Stimulated activated naive CD8-positive, alpha-beta T cell treated with anti-CD3 and anti-CD28 coated beads, Interleukin-15, amount 100 ng/mL, for 72 hours (primary cell): Measurements from ENCODE around the gene HPCA.
A peak's percentile ranks its signal among the peaks of the same experiment; 100 is the strongest.

Experiments
- ATAC-seq: fragments of 150-1000 bp; cut with Tn5 transposase; 2 replicates; pipeline ENCODE4 v1.10.0; 2021; ENCODE audit warnings: mild to moderate bottlenecking, moderate library complexity
- DNase-seq, 2 donors: peaks; one replicate each; pipeline ENCODE4 v3.0.0; 2021 to 2022
- H3K27ac Mint-ChIP-seq, 2 donors: one replicate each; pipeline ENCODE4 v1.8.0; 2022; ENCODE audit warnings: mild to moderate bottlenecking in 2 of 2, mixed read lengths in 2 of 2, moderate library complexity in 2 of 2
- H3K27me3 Mint-ChIP-seq: one replicate; pipeline ENCODE4 v1.8.0; 2022; ENCODE audit warnings: mixed read lengths
- H3K4me1 Mint-ChIP-seq: one replicate; pipeline ENCODE4 v1.8.0; 2022; ENCODE audit warnings: mild to moderate bottlenecking, mixed read lengths
- H3K4me3 Mint-ChIP-seq, 2 donors: one replicate each; pipeline ENCODE4 v1.8.0; 2022; ENCODE audit warnings: mild to moderate bottlenecking in 2 of 2, mixed read lengths in 2 of 2, moderate library complexity in 1 of 2
- H3K9me3 Mint-ChIP-seq, 2 donors: one replicate each; pipeline ENCODE4 v1.8.0; 2022; ENCODE audit warnings: mixed read lengths in 2 of 2

The HPCA gene

DNA sequence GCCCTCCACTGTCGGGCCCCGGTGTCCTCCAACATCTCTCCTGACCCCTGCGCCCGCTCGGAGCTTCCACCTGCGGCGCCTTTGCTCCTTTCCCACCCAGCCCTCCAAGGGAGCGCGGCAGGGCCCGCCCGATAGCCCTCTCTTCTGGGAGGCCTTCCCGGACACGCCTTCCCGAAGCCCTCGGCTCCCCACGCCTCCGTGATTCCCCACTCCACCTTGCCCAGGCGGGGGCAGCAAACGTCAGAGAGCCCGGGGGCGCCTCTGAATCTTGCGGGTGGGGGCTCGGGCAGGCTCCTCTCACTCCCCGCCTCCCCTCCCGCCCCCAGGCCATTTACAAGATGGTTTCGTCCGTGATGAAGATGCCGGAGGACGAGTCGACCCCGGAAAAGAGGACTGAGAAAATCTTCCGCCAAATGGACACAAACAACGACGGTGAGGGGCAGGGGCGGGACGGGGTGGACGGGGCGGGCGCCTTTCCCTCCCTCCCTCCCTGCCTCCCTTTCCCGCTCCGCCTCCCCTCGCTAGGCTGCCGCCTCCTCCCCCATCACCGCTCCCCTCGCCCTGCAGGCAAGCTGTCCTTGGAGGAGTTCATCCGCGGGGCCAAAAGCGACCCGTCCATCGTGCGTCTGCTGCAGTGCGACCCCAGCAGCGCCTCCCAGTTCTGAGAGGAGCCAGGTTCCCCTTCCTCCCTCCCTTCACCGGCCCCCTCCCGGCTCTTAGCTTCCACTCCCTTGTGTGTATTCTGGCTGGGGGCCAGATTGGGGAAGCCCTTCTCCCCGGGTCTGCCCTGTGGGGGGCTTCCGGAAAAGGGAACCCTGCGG is 7.1 kb downstream of the HPCA start:
- DNase-seq (no peak), ATAC-seq (peak; percentile 21)
- H3K27ac Mint-ChIP-seq: no peak overlapping the region
- H3K9me3 Mint-ChIP-seq: no peaks in the 10 kb centered on the region
- H3K4me1 Mint-ChIP-seq: peaks cover 21% of the 10 kb centered on the region
- peaks cover 98% of the 10 kb centered on the region for H3K27me3 Mint-ChIP-seq
- peak overlapping the region; percentile 72 to 81 for H3K4me3 Mint-ChIP-seq

DNA sequence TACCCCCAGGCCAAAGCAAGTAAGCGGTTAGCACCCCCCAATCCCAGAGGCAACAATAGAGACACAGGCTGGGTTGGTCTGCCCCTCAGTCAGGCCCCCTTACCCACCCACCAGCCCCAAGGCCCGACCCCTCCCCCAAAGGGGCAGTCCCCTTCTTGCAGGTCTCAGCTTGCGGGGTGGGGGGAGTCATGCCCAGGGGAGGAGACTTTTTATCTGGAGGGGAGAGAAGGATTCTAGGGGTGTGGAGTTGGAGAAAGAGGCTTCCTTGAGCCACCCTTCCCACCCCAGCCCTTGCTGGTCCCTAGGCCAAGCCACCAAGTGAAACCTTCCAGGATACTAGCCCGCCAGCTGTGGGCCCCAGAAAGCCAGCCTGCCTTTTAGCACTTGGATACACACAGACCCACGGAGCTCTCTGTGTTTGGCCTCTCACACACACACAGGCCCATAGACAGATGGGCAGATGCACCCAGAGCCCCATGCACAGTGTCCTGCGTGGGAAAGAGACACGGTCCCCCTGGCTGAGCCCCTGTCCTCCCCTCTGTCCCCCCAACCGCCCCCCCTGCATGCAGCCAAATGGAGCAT is 7.8 kb downstream of the HPCA start:
- H3K27me3 Mint-ChIP-seq: peaks cover 98% of the 10 kb centered on the region
- H3K27ac Mint-ChIP-seq: no peak overlapping the region
- peaks cover 21% of the 10 kb centered on the region for H3K4me1 Mint-ChIP-seq
- ATAC-seq (no peak), DNase-seq (no peak)
- peak overlapping the region; percentile 72 to 81 for H3K4me3 Mint-ChIP-seq
- H3K9me3 Mint-ChIP-seq: no peaks in the 10 kb centered on the region

DNA sequence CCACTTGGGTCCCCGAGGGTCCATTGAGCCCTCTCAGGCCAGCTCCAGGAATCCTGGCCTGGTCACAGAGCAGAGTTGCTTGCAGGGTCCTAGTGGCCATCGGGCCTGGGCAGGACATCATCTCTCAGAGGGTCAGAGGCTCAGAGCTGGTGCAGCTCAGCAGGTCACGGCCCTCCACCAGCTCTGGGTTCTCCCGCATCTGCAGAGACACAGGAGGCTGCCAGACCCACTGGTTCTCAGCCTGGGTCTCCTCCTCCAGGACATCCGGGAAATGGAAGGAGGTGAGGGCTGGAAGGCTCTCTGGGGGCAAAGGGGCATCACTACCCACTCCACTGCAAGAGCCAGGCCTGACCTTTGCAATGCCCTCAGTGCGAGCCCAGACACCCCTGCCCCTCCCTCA is 8.4 kb downstream of the HPCA start:
- Mint-ChIP-seq H3K4me3 (no peak overlapping the region), H3K27me3 (peaks cover 98% of the 10 kb centered on the region), H3K4me1 (peaks cover 21% of the 10 kb centered on the region), H3K27ac (no peak overlapping the region), H3K9me3 (no peaks in the 10 kb centered on the region)
- ATAC-seq: no peak
- no peak for DNase-seq

DNA sequence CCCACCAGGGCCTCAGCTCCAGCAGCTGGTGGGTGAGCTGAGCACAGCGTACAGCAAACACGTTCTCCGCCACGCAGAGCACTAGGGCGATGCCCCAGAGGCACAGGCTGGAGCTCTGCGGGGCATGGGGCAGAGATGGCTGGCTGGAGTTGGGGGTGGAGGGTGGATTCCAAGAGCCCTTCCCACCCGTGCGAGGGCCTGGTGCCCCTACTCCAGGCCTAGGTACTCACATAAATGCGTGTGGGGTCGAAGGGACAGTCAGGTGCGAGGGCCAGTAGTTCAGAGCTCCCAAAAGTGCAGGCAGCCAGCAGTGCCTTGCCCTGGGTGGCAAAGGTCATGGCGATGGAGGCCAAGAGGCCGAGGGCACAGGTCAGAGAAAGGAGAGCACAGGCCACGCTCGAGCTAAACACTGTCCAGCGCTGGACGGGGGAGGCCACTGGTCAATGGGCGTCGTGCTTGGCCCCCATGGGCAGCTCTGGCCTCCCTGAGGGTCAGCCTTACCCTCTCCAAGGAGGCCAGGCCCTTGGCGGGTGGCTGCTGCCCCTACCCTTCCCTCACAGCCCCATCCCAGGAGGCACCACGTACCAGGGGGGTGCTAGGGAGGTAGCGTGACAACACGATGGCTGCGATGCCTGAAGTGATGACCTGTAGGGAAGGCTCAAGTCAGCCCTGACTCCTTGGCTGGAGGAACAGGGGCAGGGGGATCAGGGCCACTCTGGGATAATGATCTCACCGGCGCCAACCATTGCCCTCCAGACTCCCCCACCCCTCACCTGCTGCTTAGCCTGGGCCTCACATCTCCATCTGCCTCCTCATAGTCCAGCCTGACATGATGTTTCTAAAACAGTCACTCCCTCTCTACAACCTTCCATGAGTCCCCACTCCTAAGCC is 9.3 kb downstream of the HPCA start:
- ATAC-seq (no peak), DNase-seq (no peak)
- Mint-ChIP-seq H3K27ac (no peak overlapping the region), H3K4me1 (peaks cover 24% of the 10 kb centered on the region), H3K4me3 (no peak overlapping the region), H3K27me3 (peaks cover 98% of the 10 kb centered on the region), H3K9me3 (no peaks in the 10 kb centered on the region)

DNA sequence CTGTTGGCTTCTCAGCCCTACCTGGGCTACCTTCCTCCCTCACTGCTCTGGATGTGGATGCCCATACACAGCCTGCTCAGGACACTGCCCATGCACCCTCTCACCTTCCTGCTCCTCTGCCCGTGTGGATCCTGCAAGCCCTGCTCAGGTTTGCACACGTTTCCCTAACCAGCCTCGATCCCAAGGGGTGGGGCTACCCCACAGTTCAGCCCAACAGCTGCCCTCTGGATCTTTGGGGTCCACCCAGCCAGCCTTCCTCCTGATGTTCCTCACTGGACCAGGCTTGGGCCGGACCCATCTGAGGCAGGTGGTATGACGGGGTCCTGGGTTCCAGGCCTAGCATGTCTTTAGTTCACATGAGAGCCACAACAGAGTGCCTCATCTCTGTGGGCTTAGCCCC is 10.2 kb downstream of the HPCA start:
- no peak for DNase-seq
- no peak for ATAC-seq
- H3K9me3 Mint-ChIP-seq: no peaks in the 10 kb centered on the region
- H3K4me3 Mint-ChIP-seq: no peak overlapping the region
- peaks cover 98% of the 10 kb centered on the region for H3K27me3 Mint-ChIP-seq
- H3K4me1 Mint-ChIP-seq: peaks cover 29% of the 10 kb centered on the region
- no peak overlapping the region for H3K27ac Mint-ChIP-seq

DNA sequence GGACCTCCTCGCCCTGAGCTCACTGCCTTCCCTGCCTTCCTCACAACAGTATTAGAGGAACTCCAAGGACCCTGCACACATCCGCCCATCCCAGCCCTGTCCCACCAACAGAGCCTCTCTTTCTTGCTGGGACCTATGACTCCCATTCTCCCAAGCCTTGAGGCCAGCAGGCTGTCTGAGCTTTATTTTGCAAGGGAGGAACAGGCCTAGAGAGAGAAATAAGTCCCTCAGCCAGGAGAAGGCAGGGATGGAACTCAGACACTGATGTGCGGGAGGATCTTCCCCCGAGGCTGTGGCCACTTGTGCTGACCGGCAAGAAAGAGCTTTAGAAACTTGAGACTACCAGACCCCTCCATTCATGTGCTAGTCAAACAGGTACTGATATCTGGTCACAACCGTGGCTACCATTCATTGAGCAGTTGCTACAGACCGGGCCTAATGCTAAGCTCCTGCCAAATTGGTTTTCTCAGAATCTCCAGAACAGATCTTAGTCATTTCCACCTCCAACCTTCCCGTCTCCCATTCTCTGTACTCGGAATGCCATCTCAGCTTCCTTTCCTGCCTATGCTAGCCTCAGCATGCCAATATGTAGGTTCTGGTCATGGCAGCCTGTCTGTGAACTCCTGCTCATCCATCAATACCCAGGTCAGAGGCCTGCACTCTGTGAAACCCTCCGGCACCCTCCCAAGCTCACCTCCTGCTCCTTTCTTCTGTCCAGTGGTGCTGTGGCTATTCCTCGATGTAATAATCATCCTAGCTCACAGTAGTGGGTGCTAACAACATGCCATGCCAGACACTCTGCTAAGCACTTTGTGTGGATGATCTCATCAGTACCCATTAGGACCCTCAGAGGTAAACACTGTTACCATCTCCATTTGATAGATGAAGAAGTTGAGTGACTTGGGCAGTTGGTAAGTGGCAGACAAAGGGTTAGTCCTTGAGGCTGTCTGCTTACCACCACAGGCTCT is 11.1 kb downstream of the HPCA start:
- Mint-ChIP-seq H3K9me3 (no peaks in the 10 kb centered on the region), H3K4me3 (no peak overlapping the region), H3K4me1 (peaks cover 27% of the 10 kb centered on the region), H3K27ac (no peak overlapping the region), H3K27me3 (peaks cover 98% of the 10 kb centered on the region)
- ATAC-seq (no peak), DNase-seq (no peak)

DNA sequence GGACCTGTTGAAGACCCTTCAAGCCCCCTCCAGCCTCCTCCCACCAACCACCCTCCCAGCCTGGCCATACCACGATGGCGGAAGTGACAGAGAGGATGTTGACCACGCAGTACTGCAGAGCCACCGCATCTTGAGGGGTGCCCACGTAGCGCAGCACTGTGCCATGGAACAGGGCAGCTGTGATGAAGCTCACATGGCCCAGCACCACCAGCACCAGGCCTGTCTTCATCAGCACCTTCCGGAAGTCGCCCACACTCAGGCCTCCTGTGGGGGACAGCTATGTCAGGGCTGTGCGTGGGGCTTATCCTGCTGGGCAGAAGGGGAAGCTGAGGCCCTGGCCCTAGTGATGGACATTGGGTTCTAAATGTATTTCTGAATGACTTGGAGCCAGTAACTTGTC is 11.8 kb downstream of the HPCA start:
- H3K27me3 Mint-ChIP-seq: peaks cover 98% of the 10 kb centered on the region
- ATAC-seq (no peak), DNase-seq (no peak)
- H3K27ac Mint-ChIP-seq: no peak overlapping the region
- H3K4me3 Mint-ChIP-seq: no peak overlapping the region
- peaks cover 21% of the 10 kb centered on the region for H3K4me1 Mint-ChIP-seq
- H3K9me3 Mint-ChIP-seq: no peaks in the 10 kb centered on the region

DNA sequence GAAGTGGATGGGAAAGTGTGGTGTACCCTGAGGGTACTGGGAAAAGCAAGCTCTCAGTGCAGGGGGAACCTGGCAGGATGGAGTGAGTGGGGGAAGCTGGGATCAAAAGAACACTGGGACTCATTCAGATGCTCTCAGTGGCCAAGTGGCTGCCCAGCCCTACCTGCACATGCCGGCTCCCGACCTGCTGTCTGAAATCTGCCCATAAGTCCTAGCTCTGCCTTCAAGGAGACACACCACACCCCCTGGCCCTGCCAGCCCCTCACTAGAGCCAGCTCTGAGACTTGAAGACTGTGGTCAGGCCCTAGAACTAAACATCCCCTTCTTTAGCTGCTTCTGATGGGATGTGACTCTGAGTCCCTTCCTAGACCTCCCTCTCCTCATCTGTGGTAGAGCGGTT is 12.7 kb downstream of the HPCA start:
- DNase-seq (no peak), ATAC-seq (no peak)
- peaks cover 95% of the 10 kb centered on the region for H3K27me3 Mint-ChIP-seq
- no peak overlapping the region for H3K27ac Mint-ChIP-seq
- H3K4me3 Mint-ChIP-seq: no peak overlapping the region
- H3K9me3 Mint-ChIP-seq: no peaks in the 10 kb centered on the region
- peaks cover 12% of the 10 kb centered on the region for H3K4me1 Mint-ChIP-seq

DNA sequence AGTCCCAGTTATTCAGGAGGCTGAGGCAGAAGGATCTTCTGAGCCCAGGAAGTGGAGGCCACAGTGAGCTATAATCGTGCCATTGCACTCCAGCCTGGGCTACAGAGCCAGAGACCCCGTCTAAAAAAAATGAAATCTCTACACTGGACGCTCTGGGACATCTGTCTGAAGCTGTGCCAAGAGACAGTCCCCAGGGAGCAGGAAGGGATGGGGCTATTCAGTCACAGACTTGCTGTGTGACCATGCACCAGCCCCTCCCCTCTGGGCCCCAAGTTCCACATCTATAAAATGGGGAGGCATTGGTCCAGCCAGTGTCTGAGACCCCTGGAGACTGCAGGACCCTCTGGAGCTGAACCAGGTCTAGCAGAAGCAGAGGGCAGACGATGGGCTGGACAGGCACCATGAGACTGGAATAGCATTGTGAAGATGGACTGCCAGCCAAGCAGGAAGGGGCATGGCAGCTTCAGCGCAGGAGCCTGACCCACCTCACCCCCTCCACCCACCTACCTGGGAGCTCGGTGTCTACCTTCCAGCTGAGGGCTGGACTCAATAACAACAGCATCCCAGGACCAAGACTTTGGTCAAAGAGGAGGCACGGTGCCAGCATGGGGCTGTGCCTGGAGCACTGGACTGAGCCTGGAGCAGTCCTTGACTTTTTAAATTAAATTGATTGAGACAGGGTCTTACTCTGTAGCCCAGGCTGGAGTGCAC is 13.4 kb downstream of the HPCA start:
- Mint-ChIP-seq H3K9me3 (no peaks in the 10 kb centered on the region), H3K4me1 (peaks cover 12% of the 10 kb centered on the region), H3K4me3 (no peak overlapping the region), H3K27me3 (peaks cover 89% of the 10 kb centered on the region), H3K27ac (no peak overlapping the region)
- DNase-seq (no peak), ATAC-seq (no peak)

DNA sequence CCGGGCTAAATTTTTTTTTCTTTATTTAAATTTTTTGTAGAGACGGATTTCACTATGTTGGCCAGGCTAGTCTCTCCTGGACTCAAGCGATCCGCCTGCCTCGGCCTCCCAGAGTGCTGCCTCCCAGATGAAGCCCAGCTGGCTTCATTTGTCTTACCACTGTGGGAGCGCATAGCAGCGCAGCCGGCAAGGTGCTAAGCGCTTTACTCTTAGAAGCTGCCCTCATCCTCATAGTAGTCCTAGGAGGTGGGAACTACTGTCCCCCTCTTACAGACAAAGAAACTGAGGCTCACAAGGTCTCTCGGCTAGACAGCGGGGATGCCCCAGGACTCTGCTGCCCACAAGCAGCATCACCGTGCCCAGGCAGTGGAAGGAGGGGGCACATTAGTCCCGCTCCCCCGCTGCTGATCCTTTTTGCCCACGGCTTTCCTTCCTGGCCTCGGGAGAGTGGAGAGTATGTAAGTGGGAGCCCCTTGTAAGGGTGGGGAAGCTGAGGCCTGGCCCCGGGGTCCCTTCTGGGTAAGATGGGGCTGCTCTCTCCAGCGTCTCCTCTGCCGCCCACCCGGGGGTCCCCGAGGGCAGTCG is 14.2 kb downstream of the HPCA start:
- Mint-ChIP-seq H3K27me3 (peaks cover 82% of the 10 kb centered on the region), H3K4me3 (peak overlapping the region; percentile 64 to 75), H3K9me3 (no peaks in the 10 kb centered on the region), H3K4me1 (peaks cover 12% of the 10 kb centered on the region), H3K27ac (peak overlapping the region in 1 of 2 donors; percentile 36)
- DNase-seq (no peak), ATAC-seq (no peak)

DNA sequence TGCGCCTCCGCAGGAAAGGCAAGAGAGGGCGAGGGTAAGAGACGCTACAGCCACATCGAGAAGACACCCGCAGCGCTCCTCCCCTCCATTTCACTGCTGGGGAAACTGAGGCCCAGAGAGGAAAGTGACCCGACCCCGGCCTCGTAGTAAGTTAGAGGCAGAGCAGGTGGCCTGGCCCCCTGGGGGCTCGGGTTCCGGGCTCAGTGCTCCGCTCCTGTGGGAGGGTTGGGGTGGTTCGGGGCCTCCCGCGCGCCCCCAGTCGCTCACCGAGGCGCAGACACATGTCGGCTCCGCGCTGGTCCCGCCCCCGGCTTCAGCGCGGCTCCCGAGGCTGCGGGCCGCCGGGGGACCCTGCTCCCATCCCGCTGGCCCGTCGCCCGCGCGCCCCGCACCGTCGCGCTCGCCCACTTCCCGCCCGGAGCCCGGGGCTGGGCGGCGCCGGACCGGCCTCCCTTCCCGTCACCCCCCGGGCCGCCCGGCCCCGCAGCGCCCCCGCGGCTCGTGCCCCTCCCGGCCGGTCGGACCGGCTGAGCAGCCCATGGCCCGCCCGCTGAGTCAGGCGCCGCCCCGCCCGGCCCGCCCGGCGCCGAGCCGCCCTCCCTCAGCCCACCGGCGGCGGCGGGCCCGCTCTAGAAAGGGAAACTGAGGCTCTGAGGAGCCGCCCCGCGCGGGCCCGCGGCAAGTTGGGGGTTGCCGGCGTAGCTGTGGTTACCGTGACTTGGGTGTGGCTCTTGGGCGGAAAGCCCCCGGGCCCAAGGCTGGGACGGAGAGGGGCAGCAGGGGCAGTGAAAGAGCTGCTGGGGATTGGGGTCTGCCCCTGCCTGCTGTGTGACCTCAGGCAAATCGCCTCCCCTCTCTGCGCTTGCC is 14.9 kb downstream of the HPCA start, which contains the start of gene TMEM54:
Gene TMEM54 (minus strand): TSS at position 434 of the 867 bp plus-strand sequence. CDS start 151 bp downstream, at position 283.
- ATAC-seq: peak; percentile 72
- DNase-seq: no peak
- Mint-ChIP-seq H3K27me3 (peaks cover 75% of the 10 kb centered on the region), H3K27ac (peak within 1 kb of the TSS in 1 of 2 donors; percentile 52), H3K4me1 (peaks cover 12% of the 10 kb centered on the region), H3K4me3 (peak within 1 kb of the TSS; percentile 76 to 80), H3K9me3 (no peaks in the 10 kb centered on the region)

DNA sequence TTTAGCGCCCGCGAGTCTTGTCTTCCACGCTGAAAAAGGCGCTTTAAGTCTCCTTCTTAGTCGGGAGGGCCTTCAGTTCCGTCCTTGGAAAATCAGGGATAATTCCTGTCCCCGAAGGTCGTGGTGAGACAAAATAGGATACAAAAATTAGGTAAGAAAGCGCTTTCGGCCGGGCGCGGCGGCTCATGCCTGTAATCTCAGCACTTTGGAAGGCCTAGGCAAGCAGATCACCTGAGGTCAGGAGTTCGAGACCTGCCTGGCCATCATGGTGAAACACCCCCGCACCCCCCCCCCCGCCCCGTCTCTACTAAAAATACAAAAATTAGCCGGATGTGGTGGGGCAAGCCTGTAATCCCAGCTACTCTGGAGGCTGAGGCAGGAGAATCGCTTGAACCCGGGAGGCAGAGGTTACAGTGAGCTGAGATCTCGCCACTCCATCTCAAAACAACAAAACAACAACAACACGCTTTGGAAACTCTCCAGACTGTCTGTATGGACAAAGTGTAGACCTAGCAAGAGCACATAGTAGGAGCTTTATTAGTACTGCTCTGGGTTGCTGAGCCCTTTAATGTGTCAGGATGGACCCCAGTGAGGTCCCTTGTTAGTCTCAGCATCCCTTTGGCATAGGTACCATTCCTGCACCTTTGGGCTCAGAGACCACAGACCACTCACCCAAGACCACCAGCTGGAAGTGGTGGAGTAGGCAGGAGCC is 15.7 kb downstream of the HPCA start:
- peak overlapping the region; percentile 76 to 80 for H3K4me3 Mint-ChIP-seq
- H3K27ac Mint-ChIP-seq: peak overlapping the region in 1 of 2 donors; percentile 52
- H3K4me1 Mint-ChIP-seq: peaks cover 12% of the 10 kb centered on the region
- peaks cover 67% of the 10 kb centered on the region for H3K27me3 Mint-ChIP-seq
- DNase-seq (no peak), ATAC-seq (no peak)
- no peaks in the 10 kb centered on the region for H3K9me3 Mint-ChIP-seq

DNA sequence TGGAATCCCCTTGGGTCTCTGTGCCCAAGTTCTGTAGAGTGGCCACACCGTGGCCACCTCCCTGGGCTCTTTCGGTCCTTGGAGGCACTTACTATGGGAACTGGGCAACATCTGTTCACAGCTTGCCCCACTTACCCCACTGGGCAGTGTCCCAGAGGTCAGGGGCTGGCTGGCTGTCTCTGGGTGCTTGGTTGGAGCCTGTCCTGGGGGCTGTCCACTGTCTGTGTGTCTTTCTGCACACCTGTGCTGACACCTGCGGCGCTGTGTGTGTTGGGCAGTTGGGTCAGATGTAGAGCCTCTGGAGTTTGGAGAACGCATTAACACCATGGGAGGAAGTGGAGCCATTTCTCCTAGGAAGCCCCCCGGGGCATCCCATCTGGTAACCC is 16.2 kb downstream of the HPCA start:
- peaks cover 61% of the 10 kb centered on the region for H3K27me3 Mint-ChIP-seq
- peak overlapping the region in 1 of 2 donors; percentile 41 for H3K4me3 Mint-ChIP-seq
- ATAC-seq (no peak), DNase-seq (no peak)
- H3K9me3 Mint-ChIP-seq: no peaks in the 10 kb centered on the region
- H3K4me1 Mint-ChIP-seq: peaks cover 12% of the 10 kb centered on the region
- no peak overlapping the region for H3K27ac Mint-ChIP-seq
